GM12864 (cell line): Measurements from ENCODE around the gene PGAP1.

Experiments used
- DNase-seq: peaks from one replicate; pipeline ENCODE4 v3.0.0-alpha.2; 2011; ENCODE audit warnings: low read depth
- H3K4me3 ChIP-seq: 2 replicates; pipeline ENCODE4 v1.5.1; 2011; ENCODE audit warnings: mild to moderate bottlenecking, low read depth, low read length, control low read depth
- TF ChIP-seq, protein P1 (sequence below): IDR thresholded peaks from 2 replicates; pipeline ENCODE4 v1.5.1; 2011; ENCODE audit warnings: low read depth, mild to moderate bottlenecking, moderate library complexity, low read length, control low read depth, inconsistent platforms; ENCODE audit errors: missing control alignments

Gene PGAP1

DNA sequence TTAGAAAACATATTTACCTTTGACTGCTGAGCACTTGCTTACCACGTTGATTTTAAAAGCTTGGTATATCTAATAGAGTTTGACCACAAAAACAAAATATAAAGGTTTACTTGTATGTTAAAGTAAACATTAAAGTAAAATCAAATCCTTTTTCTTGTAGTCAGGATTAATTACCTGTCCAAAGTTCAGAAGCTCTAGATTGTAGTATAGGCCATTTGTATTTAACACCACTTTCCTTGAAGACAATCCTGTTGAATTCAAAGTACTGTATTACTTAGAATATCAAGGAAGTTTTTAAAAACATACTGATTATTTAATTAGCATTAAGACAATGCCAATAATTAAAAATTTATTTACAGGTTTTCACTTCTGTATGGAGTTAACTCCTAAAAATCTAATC lies 53.0 kb downstream of the PGAP1 start:
- TF ChIP-seq, protein P1, sequence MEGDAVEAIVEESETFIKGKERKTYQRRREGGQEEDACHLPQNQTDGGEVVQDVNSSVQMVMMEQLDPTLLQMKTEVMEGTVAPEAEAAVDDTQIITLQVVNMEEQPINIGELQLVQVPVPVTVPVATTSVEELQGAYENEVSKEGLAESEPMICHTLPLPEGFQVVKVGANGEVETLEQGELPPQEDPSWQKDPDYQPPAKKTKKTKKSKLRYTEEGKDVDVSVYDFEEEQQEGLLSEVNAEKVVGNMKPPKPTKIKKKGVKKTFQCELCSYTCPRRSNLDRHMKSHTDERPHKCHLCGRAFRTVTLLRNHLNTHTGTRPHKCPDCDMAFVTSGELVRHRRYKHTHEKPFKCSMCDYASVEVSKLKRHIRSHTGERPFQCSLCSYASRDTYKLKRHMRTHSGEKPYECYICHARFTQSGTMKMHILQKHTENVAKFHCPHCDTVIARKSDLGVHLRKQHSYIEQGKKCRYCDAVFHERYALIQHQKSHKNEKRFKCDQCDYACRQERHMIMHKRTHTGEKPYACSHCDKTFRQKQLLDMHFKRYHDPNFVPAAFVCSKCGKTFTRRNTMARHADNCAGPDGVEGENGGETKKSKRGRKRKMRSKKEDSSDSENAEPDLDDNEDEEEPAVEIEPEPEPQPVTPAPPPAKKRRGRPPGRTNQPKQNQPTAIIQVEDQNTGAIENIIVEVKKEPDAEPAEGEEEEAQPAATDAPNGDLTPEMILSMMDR = no peak

DNA sequence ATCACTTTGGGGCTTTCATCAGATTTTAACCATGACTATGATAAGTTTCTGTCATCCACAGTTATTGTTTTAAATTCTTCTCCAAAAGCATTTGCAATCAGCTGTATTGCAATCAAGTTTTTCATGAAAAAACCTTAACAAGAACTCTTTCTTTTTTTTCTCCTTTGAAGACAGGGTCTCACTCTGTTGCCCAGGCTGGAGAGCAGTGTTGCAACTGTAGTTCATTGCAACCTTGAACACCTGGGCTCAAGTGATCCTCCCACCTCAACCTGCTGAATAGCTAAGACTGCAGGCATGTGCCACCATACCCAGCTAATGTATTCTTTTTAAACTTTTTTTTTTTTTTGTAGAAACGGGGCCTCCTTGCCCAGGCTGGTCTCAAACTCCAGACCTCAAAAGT lies 71.9 kb downstream of the PGAP1 start:
- TF ChIP-seq, protein P1 = no peak
- no peak for DNase-seq
- no peak overlapping the region for H3K4me3 ChIP-seq

More for the DNA sequence above, 53.0 kb downstream of the PGAP1 start:
- DNase-seq = no peak
- no peak overlapping the region for H3K4me3 ChIP-seq

DNA sequence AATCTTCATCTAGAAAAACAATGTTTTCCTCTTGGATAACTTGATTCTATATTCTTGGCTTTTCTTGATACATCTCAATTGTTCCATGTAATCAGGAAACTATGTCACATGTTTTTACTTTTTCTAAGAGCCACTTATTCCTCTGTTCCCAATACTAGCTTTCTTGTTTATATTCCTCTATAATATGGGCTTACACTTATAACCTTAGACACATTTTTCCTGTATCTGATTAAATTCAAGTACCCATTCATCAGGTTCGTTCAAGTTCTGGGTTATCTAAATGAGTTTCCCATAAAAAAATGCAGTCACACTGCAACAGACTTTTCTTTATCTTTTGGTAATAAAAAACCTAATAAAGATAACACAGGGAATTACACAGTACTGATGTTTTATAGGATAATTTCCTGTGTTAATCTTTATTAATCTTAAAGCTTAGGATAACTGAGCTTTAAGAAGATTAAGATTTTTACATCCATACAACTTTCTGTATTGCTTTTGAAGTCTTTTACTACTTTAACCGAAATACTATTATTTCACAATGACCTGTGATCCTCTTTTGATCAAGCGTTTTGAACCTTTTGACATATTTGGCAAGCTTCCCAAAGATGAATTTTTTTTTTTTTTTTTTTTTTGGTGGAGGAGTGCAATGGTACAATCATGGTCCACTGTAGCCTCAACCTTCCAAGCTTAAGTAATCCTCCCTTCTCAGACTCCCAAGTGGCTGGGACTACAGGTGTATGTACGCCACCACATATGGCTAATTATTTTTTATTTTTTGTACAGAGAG lies 73.0 kb downstream of the PGAP1 start:
- TF ChIP-seq, protein P1 = no peak
- no peak overlapping the region for H3K4me3 ChIP-seq
- DNase-seq = no peak

DNA sequence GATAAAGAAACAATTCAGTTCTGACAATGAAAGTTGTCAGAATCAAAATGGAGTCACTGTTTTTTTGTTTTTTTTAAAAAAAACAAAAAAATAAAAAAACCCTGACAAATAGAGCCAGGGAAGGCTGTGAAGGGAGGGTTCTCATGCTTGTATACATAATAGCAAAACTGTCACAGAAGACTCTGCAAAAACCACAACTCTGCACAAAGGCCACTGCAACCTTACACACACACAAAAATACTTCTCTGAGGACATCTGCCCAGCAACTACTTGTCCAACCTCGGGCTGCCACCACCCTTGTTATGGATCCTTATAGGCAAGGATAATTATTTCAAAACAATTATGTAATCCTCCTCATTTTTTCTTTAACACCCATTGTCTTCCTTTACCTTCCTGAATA lies 75.4 kb downstream of the PGAP1 start:
- no peak for DNase-seq
- no peak overlapping the region for H3K4me3 ChIP-seq
- TF ChIP-seq, protein P1 = no peak

DNA sequence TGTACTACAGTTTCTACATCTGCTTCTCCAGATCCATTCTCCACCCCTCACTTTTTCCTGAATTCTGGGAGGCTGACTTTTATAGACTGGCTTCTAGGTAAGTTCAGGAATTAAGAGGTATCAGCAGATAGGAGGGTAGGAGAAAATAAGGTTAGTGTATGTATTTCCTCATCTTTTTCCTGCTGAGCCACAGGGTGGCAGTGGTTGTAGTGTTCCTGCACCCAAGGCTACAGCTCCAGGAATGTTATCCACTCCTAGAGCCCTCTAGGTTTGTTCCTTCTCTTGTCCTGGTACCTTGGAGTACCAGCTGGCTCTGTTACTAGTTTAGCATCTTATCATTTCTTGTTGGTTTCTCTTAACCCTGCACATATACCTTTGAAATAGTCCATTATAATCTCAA lies 76.6 kb downstream of the PGAP1 start:
- H3K4me3 ChIP-seq = no peak overlapping the region
- no peak for DNase-seq
- TF ChIP-seq, protein P1 = peak; percentile 19

DNA sequence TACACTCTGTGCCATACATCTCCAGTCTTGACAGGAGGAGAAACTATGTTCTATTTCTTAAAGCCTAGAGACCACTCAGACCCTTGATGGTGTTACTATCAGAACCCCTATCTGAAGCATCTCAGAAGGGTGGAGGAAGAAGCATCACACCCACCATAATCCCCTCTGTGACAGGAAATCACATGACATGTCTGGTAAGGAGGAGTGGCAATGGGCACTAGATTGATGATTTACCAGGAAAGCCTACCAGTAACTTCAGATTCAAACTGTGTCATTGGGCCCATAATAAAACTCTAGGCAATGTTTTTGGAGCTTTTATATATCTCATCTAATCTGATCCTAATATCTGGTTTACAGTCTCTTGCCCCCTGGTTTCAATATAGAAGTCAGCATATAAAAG lies 80.2 kb downstream of the PGAP1 start:
- DNase-seq = no peak
- H3K4me3 ChIP-seq = no peak overlapping the region
- TF ChIP-seq, protein P1 = no peak

DNA sequence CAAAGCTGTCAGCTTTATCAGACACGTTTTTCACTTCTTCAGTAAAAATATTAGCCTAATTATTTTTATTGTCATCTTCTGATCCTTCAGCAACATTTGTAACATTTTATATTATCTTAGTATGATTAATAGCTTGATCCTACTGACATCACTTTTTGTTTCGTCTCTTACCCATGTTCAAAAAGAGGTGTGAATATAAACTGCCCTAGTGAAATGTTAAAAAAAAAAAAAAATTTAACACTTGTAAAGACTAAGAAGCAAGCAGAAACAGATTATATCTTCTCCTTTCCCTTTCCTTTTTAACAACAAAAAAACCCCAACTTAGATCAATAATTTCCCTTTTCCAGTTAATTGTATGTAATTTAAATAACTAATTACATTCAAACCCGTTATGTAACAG lies 81.1 kb downstream of the PGAP1 start:
- no peak overlapping the region for H3K4me3 ChIP-seq
- TF ChIP-seq, protein P1 = no peak
- DNase-seq = no peak
